RWPE1 (cell line): ENCODE data around the gene ATP1A1.

Source experiments
- CTCF ChIA-PET: fragments of 350-600 bp; sonication (Branson Sonifier 250); formaldehyde crosslinking; extraction: SDS; loops from one replicate; lab custom pipeline; 2021; lab: Yijun Ruan, JAX
- POLR2A ChIA-PET: fragments of 400-600 bp; formaldehyde crosslinking; extraction: SDS; loops from one replicate; lab custom pipeline; 2020; ENCODE audit warnings: antibody characterized with exemption; ENCODE audit not compliant: low non-redundant PET; lab: Yijun Ruan, JAX
- DNase-seq: peaks from one replicate; pipeline ENCODE4 v3.0.0; 2012; ENCODE audit warnings: low spot score
- H3K27ac ChIP-seq: fragments of 450-650 bp; 2 replicates; pipeline ENCODE4 v1.5.1; 2017
- CTCF ChIP-seq: fragments of 450-650 bp; conservative IDR thresholded peaks from 2 replicates; pipeline ENCODE4 v1.5.1; 2017; ENCODE audit warnings: low read depth, mild to moderate bottlenecking

ATP1A1 gene

GRCh38 chr1:116448785-116449385 is 75.8 kb downstream of the ATP1A1 start:
- TF ChIP-seq CTCF = no peak
- no peak overlapping the region for H3K27ac ChIP-seq
- no peak for DNase-seq
- POLR2A ChIA-PET = interaction anchor here (0.6 kb wide), 1 partner anchor 73 kb away, joined by 7 read pairs; no protein-coding TSS in a partner anchor
- CTCF ChIA-PET = interaction anchor here (0.9 kb wide), 1 partner anchor 36 kb away, joined by 3 read pairs; no protein-coding TSS in a partner anchor

- no peak for DNase-seq
- POLR2A ChIA-PET = no interaction called here
- CTCF ChIA-PET = no interaction called here
Observed at GRCh38 chr1:116449578-116449977, 76.5 kb downstream of the ATP1A1 start.

DNA sequence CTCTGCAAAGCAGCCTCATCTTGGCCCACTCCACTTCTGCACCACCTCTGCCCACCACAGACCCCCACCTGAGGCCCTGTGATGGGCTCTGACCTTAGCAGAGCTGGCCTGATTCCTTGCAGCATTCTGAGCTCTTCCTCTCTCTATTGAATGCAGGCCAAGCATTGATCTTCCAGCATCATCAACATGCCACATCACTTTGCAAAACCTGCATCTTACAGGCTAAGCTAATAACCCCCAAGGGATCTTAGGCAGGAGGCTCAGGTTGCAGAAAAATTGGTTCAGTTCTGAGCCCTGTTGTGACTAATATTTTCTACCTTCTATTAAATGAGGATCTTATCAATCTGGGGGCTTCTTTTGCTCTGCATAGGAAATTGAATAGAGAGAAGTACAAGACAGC is 78.7 kb downstream of the ATP1A1 start:
- no peak overlapping the region for H3K27ac ChIP-seq
- POLR2A ChIA-PET = no interaction called here
- no peak for TF ChIP-seq CTCF
- CTCF ChIA-PET = no interaction called here
- no peak for DNase-seq

More at GRCh38 chr1:116449578-116449977, 76.5 kb downstream of the ATP1A1 start:
- no peak overlapping the region for H3K27ac ChIP-seq
- TF ChIP-seq CTCF = no peak

DNA sequence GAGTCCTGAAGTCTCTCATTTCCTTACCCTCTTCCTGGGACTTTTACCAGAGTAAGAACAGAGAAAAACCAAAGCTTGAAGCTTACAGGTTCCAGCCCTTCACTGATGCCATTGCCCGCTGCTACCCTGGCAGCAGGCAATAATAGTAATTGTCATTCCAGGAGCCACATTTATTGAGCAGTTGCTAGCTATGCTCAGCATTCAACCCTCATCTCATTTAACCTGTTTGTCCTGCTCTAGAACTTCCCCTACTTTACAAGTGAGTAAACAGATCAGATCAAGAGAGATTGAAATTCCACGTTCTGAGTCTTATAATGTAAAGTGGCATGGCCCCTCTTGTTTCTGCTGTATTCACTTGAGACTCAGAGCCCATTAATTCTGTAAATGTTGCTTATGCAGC is 80.4 kb downstream of the ATP1A1 start:
- DNase-seq = no peak
- H3K27ac ChIP-seq = no peak overlapping the region
- ChIA-PET POLR2A (no interaction called here), CTCF (interaction anchor here (1.0 kb wide), 1 partner anchor 46 kb away, joined by 3 read pairs; no protein-coding TSS in a partner anchor)
- TF ChIP-seq CTCF = no peak

DNA sequence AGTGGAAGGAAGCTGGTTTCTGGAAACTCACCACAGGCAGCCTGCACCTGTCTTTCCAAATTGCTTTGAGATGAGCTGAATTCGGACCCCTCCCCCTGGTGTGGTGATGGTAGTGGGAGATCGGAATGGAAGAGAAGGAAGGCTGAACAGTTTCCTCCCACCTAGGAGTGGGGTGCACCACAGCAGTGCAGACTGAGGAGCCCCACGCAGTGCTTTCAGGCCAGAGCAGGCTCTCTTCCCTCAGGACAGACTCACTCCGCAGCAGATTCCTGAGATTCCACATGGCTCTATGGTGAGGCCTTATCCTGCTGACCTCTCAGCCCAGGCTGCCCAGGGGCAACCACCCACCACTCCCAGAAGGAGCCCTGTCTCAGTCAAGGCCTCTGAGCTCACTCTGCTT is 80.9 kb downstream of the ATP1A1 start:
- ChIA-PET POLR2A (no interaction called here), CTCF (interaction anchor here (1.0 kb wide), 1 partner anchor 45 kb away, joined by 3 read pairs; no protein-coding TSS in a partner anchor)
- DNase-seq = no peak
- H3K27ac ChIP-seq = no peak overlapping the region
- TF ChIP-seq CTCF = no peak
